ENCODE results near the gene WDR17.
A peak's percentile ranks its signal among the peaks of the same experiment; 100 is the strongest.

The WDR17 gene

GRCh38 chr4:176065435-176066291, at the start of gene WDR17:
Gene WDR17, plus strand, starts transcription at chr4:176065841. Its CDS starts 45,740 bp downstream, at chr4:176111581.
- DNase-seq: no peak

GRCh38 chr4:176016601-176017000, 49.0 kb upstream of the WDR17 start:
- DNase-seq: no peak

GRCh38 chr4:176020481-176021085, 45.1 kb upstream of the WDR17 start:
- no peak for DNase-seq

- DNase-seq: no peak
These were observed 35.2 kb upstream of the WDR17 start for GRCh38 chr4:176030391-176030790.

GRCh38 chr4:176031922-176032321, 33.7 kb upstream of the WDR17 start:
- no peak for DNase-seq

GRCh38 chr4:176032454-176032853, 33.2 kb upstream of the WDR17 start:
- DNase-seq: no peak

GRCh38 chr4:176034499-176034898, 31.1 kb upstream of the WDR17 start:
- peak in 1 of 2 experiments; percentile 1 for DNase-seq

- no peak for DNase-seq
These were observed 30.7 kb upstream of the WDR17 start for GRCh38 chr4:176034936-176035335.

GRCh38 chr4:176036585-176037205, 28.9 kb upstream of the WDR17 start:
- no peak for DNase-seq

- no peak for DNase-seq
These were observed 26.9 kb upstream of the WDR17 start for GRCh38 chr4:176038789-176039188.

- DNase-seq: no peak
These were observed 23.4 kb upstream of the WDR17 start for GRCh38 chr4:176042195-176042594.

- DNase-seq: no peak
These were observed 21.6 kb upstream of the WDR17 start for GRCh38 chr4:176043838-176044588.

- no peak for DNase-seq
These were observed 21.1 kb upstream of the WDR17 start for GRCh38 chr4:176044589-176044951.

GRCh38 chr4:176048631-176049030, 17.0 kb upstream of the WDR17 start:
- DNase-seq: no peak

- DNase-seq: no peak
These were observed 12.9 kb upstream of the WDR17 start for GRCh38 chr4:176052744-176053143.

- no peak for DNase-seq
These were observed 11.9 kb upstream of the WDR17 start for GRCh38 chr4:176053785-176054184.

- peak; percentile 5 to 7 for DNase-seq
These were observed 10.7 kb upstream of the WDR17 start for GRCh38 chr4:176054942-176055341.

GRCh38 chr4:176063718-176064117, 1.9 kb upstream of the WDR17 start:
- DNase-seq: no peak

- DNase-seq: no peak
These were observed 1.1 kb upstream of the WDR17 start for GRCh38 chr4:176064539-176064938.

GRCh38 chr4:176066757-176067156, 1.1 kb downstream of the WDR17 start:
- DNase-seq: no peak

- DNase-seq: no peak
These were observed 11.9 kb downstream of the WDR17 start for GRCh38 chr4:176077561-176077960.

- no peak for DNase-seq
These were observed 19.1 kb downstream of the WDR17 start for GRCh38 chr4:176084769-176085168.

- DNase-seq: peak; percentile 39 to 57
These were observed 24.5 kb downstream of the WDR17 start for GRCh38 chr4:176090115-176090514.

Data from AML-193 (cell line).